HCT116 (cell line): ENCODE data around the gene MEIS2. TPM values are rescaled to one million over a fixed set of nuclear protein-coding genes. Genes with fewer than 3 reads are reported as not detected.

ENCODE experiments used
- ATAC-seq: fragments of 200-7000 bp; cut with Tn5 transposase; 2 replicates; pipeline ENCODE4 v1.9.1; 2020; ENCODE audit warnings: mild to moderate bottlenecking, moderate library complexity
- BruUV-seq: library from RNA; stranded (reverse); fragments of 400-500 nt; replicated peaks from 2 replicates; lab custom pipeline; 2021; lab: Mats Ljungman, UMichigan
- CTCF ChIA-PET: fragments of 300-600 bp; sonication (Branson Sonifier 250); formaldehyde crosslinking; loops from one replicate; lab custom pipeline; 2021; ENCODE audit warnings: antibody characterized with exemption; lab: Charles Lee
- POLR2A ChIA-PET: fragments of 300-600, 350-600 bp; sonication (Branson Sonifier 250); formaldehyde crosslinking; loops from one replicate; lab custom pipeline; 2021; ENCODE audit warnings: antibody characterized with exemption; lab: Charles Lee
- RAD21 ChIA-PET, 2 experiments: fragments of 300-600 bp; sonication (Branson Sonifier 250); formaldehyde crosslinking; loops; one replicate each; lab custom pipeline; 2023; ENCODE audit warnings: low total read pairs in 2 of 2; ENCODE audit not compliant: uncharacterized antibody in 2 of 2, unreplicated experiment in 2 of 2, low non-redundant PET in 1 of 2; lab: Charles Lee
- DNase-seq: peaks from one replicate; pipeline ENCODE4 v3.0.0-alpha.2; 2010; ENCODE audit warnings: low read depth, low spot score
- H2AFZ ChIP-seq: fragments of 200-600 bp; shearing (Covaris generic), sonication (generic); 2 replicates; pipeline ENCODE4 v1.6.1; 2017; ENCODE audit warnings: low read depth, mixed run types, mixed read lengths, antibody characterized with exemption, low read length; ENCODE audit not compliant: poor library complexity, severe bottlenecking
- H3K27ac ChIP-seq: 2 replicates; pipeline ENCODE4 v1.5.1; 2012; ENCODE audit warnings: low read depth, low read length
- H3K27me3 ChIP-seq: fragments of 200-600 bp; sonication (generic); 2 replicates; pipeline ENCODE4 v1.6.1; 2016; ENCODE audit warnings: mixed run types, low read length, mixed read lengths; ENCODE audit not compliant: insufficient read depth
- H3K36me3 ChIP-seq, 2 experiments: fragments of 200-500 bp in 1 of 2; fragments of 200-600 bp in 1 of 2; sonication (Bioruptor generic) in 1 of 2; sonication (generic) in 1 of 2; 2 replicates each; pipeline versions ENCODE4 v1.5.1 to v1.6.1; 2014 to 2016; ENCODE audit warnings: low read length in 2 of 2, inconsistent platforms in 1 of 2, mixed read lengths in 1 of 2, mixed run types in 1 of 2; ENCODE audit not compliant: insufficient read depth in 2 of 2, control insufficient read depth in 1 of 2
- H3K4me1 ChIP-seq, 2 experiments: fragments of 200-600 bp in 1 of 2; sonication (generic) in 1 of 2; 2 replicates each; pipeline versions ENCODE4 v1.5.1 to v1.6.1; 2012 to 2017; ENCODE audit warnings: low read length in 2 of 2, inconsistent platforms in 1 of 2, mild to moderate bottlenecking in 1 of 2, mixed read lengths in 1 of 2, mixed run types in 1 of 2, moderate library complexity in 1 of 2; ENCODE audit not compliant: insufficient read depth in 2 of 2, control insufficient read depth in 1 of 2
- H3K4me2 ChIP-seq: fragments of 200-600 bp; sonication (generic); 2 replicates; pipeline ENCODE4 v1.6.1; 2017; ENCODE audit warnings: mixed run types, low read length, mixed read lengths
- H3K4me3 ChIP-seq, 2 experiments: fragments of 200-600 bp in 1 of 2; sonication (generic) in 1 of 2; replicated peaks in 1 of 2; 2 replicates each; pipeline ENCODE4 v1.5.1; 2011 to 2016; ENCODE audit warnings: low read length in 2 of 2, control low read depth in 1 of 2, low read depth in 1 of 2, mild to moderate bottlenecking in 1 of 2, mixed read lengths in 1 of 2, mixed run types in 1 of 2
- H3K79me2 ChIP-seq: fragments of 200-600 bp; sonication (generic); 2 replicates; pipeline ENCODE4 v1.6.1; 2017; ENCODE audit warnings: mild to moderate bottlenecking, mixed run types, low read length, moderate library complexity, mixed read lengths; ENCODE audit not compliant: insufficient read depth
- H3K9ac ChIP-seq: fragments of 200-600 bp; sonication (generic); 2 replicates; pipeline ENCODE4 v1.6.1; 2016; ENCODE audit warnings: low read length, mixed read lengths
- H3K9me2 ChIP-seq: fragments of 200-600 bp; sonication (generic), shearing (Covaris generic); 2 replicates; pipeline ENCODE4 v1.6.1; 2017; ENCODE audit warnings: mixed run types, mild to moderate bottlenecking, moderate library complexity; ENCODE audit not compliant: insufficient read depth
- H3K9me3 ChIP-seq, 2 experiments: fragments of 200-500 bp in 1 of 2; fragments of 200-600 bp in 1 of 2; sonication (Bioruptor generic) in 1 of 2; sonication (generic) in 1 of 2; 2 replicates each; pipeline ENCODE4 v1.6.1; 2014 to 2017; ENCODE audit warnings: low read length in 2 of 2, mixed read lengths in 2 of 2, inconsistent platforms in 1 of 2, low read depth in 1 of 2, mild to moderate bottlenecking in 1 of 2, mixed run types in 1 of 2, moderate library complexity in 1 of 2; ENCODE audit not compliant: control insufficient read depth in 1 of 2, insufficient read depth in 1 of 2
- H4K20me1 ChIP-seq: fragments of 200-600 bp; sonication (generic), shearing (Covaris generic); 2 replicates; pipeline ENCODE4 v1.6.1; 2017; ENCODE audit warnings: mixed run types, mild to moderate bottlenecking, moderate library complexity; ENCODE audit not compliant: insufficient read depth
- ATF3 ChIP-seq: IDR thresholded peaks from 2 replicates; pipeline ENCODE4 v1.6.1; 2012
- CBX3 ChIP-seq: IDR thresholded peaks from 2 replicates; pipeline ENCODE4 v1.6.1; 2012; ENCODE audit warnings: low read depth
- CEBPB ChIP-seq: IDR thresholded peaks from 2 replicates; pipeline ENCODE4 v1.6.1; 2012; ENCODE audit warnings: low read depth
- CTCF ChIP-seq, 3 experiments: fragments of 200-600 bp in 1 of 3; sonication (generic) in 1 of 3; IDR thresholded peaks in 2 of 3; conservative IDR thresholded peaks in 1 of 3; 2 replicates each; pipeline ENCODE4 v1.5.1; 2012 to 2017; ENCODE audit warnings: low read depth in 2 of 3, low read length in 2 of 3, antibody characterized with exemption in 1 of 3, borderline replicate concordance in 1 of 3, control low read depth in 1 of 3, mild to moderate bottlenecking in 1 of 3, mixed read lengths in 1 of 3, mixed run types in 1 of 3, moderate library complexity in 1 of 3; ENCODE audit not compliant: insufficient read depth in 1 of 3
- EGR1 ChIP-seq: IDR thresholded peaks from 2 replicates; pipeline ENCODE4 v1.6.1; 2012; ENCODE audit warnings: low read depth
- ELF1 ChIP-seq: IDR thresholded peaks from 2 replicates; pipeline ENCODE4 v1.6.1; 2012; ENCODE audit warnings: low read depth, borderline replicate concordance
- EZH2 ChIP-seq: fragments of 200-600 bp; sonication (generic); IDR thresholded peaks from 2 replicates; pipeline ENCODE4 v1.6.1; 2017; ENCODE audit warnings: antibody characterized with exemption, mixed run types
- EZH2phosphoT487 ChIP-seq: fragments of 200-600 bp; IDR thresholded peaks from 2 replicates; pipeline ENCODE4 v1.6.1; 2018; ENCODE audit warnings: antibody characterized with exemption, borderline replicate concordance
- FOSL1 ChIP-seq: IDR thresholded peaks from 2 replicates; pipeline ENCODE4 v1.6.1; 2012; ENCODE audit warnings: low read depth
- JUND ChIP-seq: IDR thresholded peaks from 2 replicates; pipeline ENCODE4 v1.6.1; 2012
- POLR2A ChIP-seq: IDR thresholded peaks from 2 replicates; pipeline ENCODE4 v1.7.0; 2011; ENCODE audit warnings: borderline replicate concordance; ENCODE audit not compliant: insufficient read depth, insufficient read length; ENCODE audit errors: extremely low read depth
- RAD21 ChIP-seq: IDR thresholded peaks from 2 replicates; pipeline ENCODE4 v1.6.1; 2012; ENCODE audit warnings: low read depth, mild to moderate bottlenecking
- SIN3A ChIP-seq: IDR thresholded peaks from 2 replicates; pipeline ENCODE4 v1.6.1; 2012; ENCODE audit warnings: low read depth
- SP1 ChIP-seq: IDR thresholded peaks from 2 replicates; pipeline ENCODE4 v1.6.1; 2012; ENCODE audit warnings: low read depth
- SRF ChIP-seq: IDR thresholded peaks from 2 replicates; pipeline ENCODE4 v1.6.1; 2012; ENCODE audit warnings: low read depth
- TCF7L2 ChIP-seq: IDR thresholded peaks from 2 replicates; pipeline ENCODE4 v1.7.0; 2011; ENCODE audit warnings: borderline replicate concordance, inconsistent platforms; ENCODE audit not compliant: insufficient read depth, insufficient read length; ENCODE audit errors: extremely low read depth
- YY1 ChIP-seq: IDR thresholded peaks from 2 replicates; pipeline ENCODE4 v1.6.1; 2011; ENCODE audit warnings: low read length, low read depth, moderate library complexity, mild to moderate bottlenecking; ENCODE audit not compliant: insufficient replicate concordance; ENCODE audit errors: extremely low read depth
- ZBTB33 ChIP-seq: IDR thresholded peaks from 2 replicates; pipeline ENCODE4 v1.6.1; 2011; ENCODE audit warnings: mild to moderate bottlenecking, low read length, moderate library complexity; ENCODE audit not compliant: insufficient replicate concordance; ENCODE audit errors: extremely low read depth
- ZFX ChIP-seq: fragments of 450-650 bp; IDR thresholded peaks from 2 replicates; pipeline ENCODE4 v1.6.1; 2017
- ZNF274 ChIP-seq: fragments of 200-500 bp; sonication (Bioruptor generic); IDR thresholded peaks from 2 replicates; pipeline ENCODE4 v1.6.1; 2014; ENCODE audit warnings: mild to moderate bottlenecking, low read depth, low read length, inconsistent platforms
- intact Hi-C: fragments of 100-400 bp; cut with micrococcal nuclease; formaldehyde crosslinking; loops from 2 replicates; pipeline ENCODE4 v1.10.0; 2022
- total RNA-seq: library from RNA; stranded (reverse); gene quantifications from one replicate; pipeline ENCODE4 v1.2.1, GENCODE V29; 2021; ENCODE audit not compliant: unreplicated experiment

MEIS2 gene
- total RNA-seq, 1 experiment from 2014 or later: 11.5 TPM

- Histone ChIP-seq H2AFZ (no peak overlapping the region), H3K9ac (no peak overlapping the region), H3K9me3 (no peaks in the 10 kb centered on the region), H3K27me3 (no peaks in the 10 kb centered on the region), H3K4me3 (no peak overlapping the region), H3K4me1 (no peaks in the 10 kb centered on the region), H3K4me2 (no peak overlapping the region), H4K20me1 (no peaks in the 10 kb centered on the region), H3K9me2 (no peaks in the 10 kb centered on the region), H3K79me2 (no peaks in the 10 kb centered on the region), H3K36me3 (no peaks in the 10 kb centered on the region), H3K27ac (no peak overlapping the region)
- DNase-seq: no peak
- CTCF ChIA-PET: no interaction called here
- POLR2A ChIA-PET: no interaction called here
- BruUV-seq: no TSS peak
- RAD21 ChIA-PET: no interaction called here
- ATAC-seq: no peak
- intact Hi-C loops: loop anchor here (5.0 to 10.0 kb wide), 3 partner anchors 378 to 1596 kb away; no protein-coding TSS in a partner anchor
- no peak for TF ChIP-seq RAD21
- TF ChIP-seq ZNF274: no peak
- no peak for TF ChIP-seq SRF
- TF ChIP-seq TCF7L2: no peak
- no peak for TF ChIP-seq SIN3A
- TF ChIP-seq POLR2A: no peak
- no peak for TF ChIP-seq EZH2
- no peak for TF ChIP-seq EZH2phosphoT487
- no peak for TF ChIP-seq FOSL1
- no peak for TF ChIP-seq ZFX
- TF ChIP-seq JUND: no peak
- TF ChIP-seq CTCF (IDR thresholded peaks at IDR 0.05 in 2 of 3, conservative IDR thresholded peaks at IDR 0.05 in 1 of 3; ENCODE audit: borderline replicate concordance in 1 of 3, insufficient read depth in 1 of 3, low read depth in 2 of 3, low read length in 2 of 3): no peak
- no peak for TF ChIP-seq EGR1
- TF ChIP-seq SP1: no peak
- no peak for TF ChIP-seq CEBPB
- TF ChIP-seq YY1: no peak
- no peak for TF ChIP-seq ATF3
- TF ChIP-seq ZBTB33: no peak
- TF ChIP-seq ELF1: no peak
- TF ChIP-seq CBX3: no peak
These were observed 220.0 kb downstream of the MEIS2 start for GRCh38 chr15:36880224-36880912.
